ENCODE measurements around the gene TIAM1. TPM values are rescaled to one million over a fixed set of nuclear protein-coding genes. Genes with fewer than 3 reads are reported as not detected.

The TIAM1 gene
- total RNA-seq, 2 donors from 2014 or later: 4.5 to 15.2 TPM

DNA sequence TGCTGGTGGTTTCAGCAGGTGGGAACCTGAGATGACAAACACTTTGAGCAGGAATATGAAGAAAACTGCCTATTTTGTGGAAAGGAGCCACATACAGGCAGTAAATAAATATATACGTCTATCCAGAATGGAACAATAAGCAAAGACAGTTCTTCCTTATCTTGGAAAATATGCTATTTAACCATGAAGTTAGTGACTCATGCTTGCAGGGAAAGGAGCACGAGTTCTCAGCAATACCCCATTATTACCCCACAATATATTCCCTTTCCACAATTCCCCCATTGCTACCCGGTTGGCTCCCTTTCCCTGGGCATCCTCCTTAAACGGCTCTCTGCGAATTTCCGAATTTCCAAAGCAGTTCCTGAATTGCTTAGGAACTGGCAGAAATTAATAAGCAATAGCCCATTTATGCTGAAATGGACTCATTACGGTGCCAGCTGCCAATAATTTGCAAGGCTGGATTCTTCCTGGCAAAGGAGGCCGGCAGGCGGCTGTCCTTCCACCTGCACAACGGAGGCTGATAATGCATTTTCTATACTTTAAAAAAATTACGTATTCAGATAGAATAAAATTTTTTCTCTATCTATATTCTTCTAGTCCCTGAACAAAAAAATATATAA is 65.4 kb downstream of the TIAM1 start:
- H3K27ac ChIP-seq: no peak overlapping the region
- DNase-seq (ENCODE audit: low spot score): no peak
- no peaks in the 10 kb centered on the region for H3K27me3 ChIP-seq (replicated peaks; ENCODE audit: insufficient read depth)
- no peak for ATAC-seq (ENCODE audit: insufficient number of reproducible peaks, low FRiP score, low read depth)
- no peaks in the 10 kb centered on the region for H3K9me3 ChIP-seq
- TF ChIP-seq, protein P1, sequence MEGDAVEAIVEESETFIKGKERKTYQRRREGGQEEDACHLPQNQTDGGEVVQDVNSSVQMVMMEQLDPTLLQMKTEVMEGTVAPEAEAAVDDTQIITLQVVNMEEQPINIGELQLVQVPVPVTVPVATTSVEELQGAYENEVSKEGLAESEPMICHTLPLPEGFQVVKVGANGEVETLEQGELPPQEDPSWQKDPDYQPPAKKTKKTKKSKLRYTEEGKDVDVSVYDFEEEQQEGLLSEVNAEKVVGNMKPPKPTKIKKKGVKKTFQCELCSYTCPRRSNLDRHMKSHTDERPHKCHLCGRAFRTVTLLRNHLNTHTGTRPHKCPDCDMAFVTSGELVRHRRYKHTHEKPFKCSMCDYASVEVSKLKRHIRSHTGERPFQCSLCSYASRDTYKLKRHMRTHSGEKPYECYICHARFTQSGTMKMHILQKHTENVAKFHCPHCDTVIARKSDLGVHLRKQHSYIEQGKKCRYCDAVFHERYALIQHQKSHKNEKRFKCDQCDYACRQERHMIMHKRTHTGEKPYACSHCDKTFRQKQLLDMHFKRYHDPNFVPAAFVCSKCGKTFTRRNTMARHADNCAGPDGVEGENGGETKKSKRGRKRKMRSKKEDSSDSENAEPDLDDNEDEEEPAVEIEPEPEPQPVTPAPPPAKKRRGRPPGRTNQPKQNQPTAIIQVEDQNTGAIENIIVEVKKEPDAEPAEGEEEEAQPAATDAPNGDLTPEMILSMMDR (IDR thresholded peaks at IDR 0.05): no peak
- H3K4me3 ChIP-seq: no peak overlapping the region
- H3K36me3 ChIP-seq: no peaks in the 10 kb centered on the region
- H3K4me1 ChIP-seq (ENCODE audit: control insufficient read depth in 1 of 2, low read depth in 2 of 2): no peaks in the 10 kb centered on the region

DNA sequence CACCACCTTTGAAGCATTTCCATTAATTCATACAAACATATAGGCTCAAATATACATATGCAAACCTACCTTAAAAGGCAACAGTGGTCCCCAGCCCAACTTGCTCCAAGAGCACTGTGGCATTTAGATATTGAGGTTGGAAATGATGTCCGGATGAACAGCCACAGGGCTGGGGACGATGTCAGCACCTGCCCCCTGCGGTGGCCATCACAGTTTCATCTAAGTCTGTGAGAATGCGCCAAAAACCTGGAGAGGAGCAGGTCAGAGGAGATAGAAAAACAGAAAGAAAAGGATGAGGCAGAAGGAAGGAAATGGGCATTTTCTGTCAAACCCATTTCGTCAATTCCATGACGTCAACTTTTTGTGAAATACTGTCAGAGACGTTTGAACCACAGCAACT is 67.4 kb downstream of the TIAM1 start:
- Histone ChIP-seq H3K9me3 (no peaks in the 10 kb centered on the region), H3K27me3 (replicated peaks; ENCODE audit: insufficient read depth) (no peaks in the 10 kb centered on the region), H3K4me3 (no peak overlapping the region), H3K36me3 (no peaks in the 10 kb centered on the region), H3K4me1 (ENCODE audit: control insufficient read depth in 1 of 2, low read depth in 2 of 2) (no peaks in the 10 kb centered on the region), H3K27ac (no peak overlapping the region)
- ATAC-seq (ENCODE audit: insufficient number of reproducible peaks, low FRiP score, low read depth) (no peak), DNase-seq (ENCODE audit: low spot score) (no peak)
- TF ChIP-seq, protein P1 (IDR thresholded peaks at IDR 0.05): no peak

DNA sequence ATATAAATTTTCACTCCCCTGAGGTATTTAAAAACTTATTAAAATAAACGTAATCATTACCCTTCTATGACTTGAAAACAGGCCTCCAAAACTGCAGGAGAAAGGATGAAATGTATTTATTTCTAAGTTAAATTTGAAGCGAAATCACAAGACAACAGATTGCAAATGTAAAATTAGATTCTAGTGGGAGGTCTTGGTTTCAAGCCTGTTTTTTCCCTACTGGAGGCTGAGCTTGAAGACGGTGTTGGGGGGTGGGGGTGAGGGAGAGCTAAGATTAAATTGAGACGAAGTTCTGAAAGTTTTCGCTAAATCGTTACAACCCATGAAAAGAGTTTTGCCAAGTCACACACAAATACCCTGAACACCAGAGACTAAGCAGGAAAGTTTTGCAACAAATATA is 68.2 kb downstream of the TIAM1 start:
- H3K4me1 ChIP-seq (ENCODE audit: control insufficient read depth in 1 of 2, low read depth in 2 of 2): no peaks in the 10 kb centered on the region
- no peak overlapping the region for H3K4me3 ChIP-seq
- DNase-seq (ENCODE audit: low spot score) (no peak), ATAC-seq (ENCODE audit: insufficient number of reproducible peaks, low FRiP score, low read depth) (no peak)
- TF ChIP-seq, protein P1 (IDR thresholded peaks at IDR 0.05): no peak
- H3K36me3 ChIP-seq: no peaks in the 10 kb centered on the region
- no peak overlapping the region for H3K27ac ChIP-seq
- no peaks in the 10 kb centered on the region for H3K9me3 ChIP-seq
- no peaks in the 10 kb centered on the region for H3K27me3 ChIP-seq (replicated peaks; ENCODE audit: insufficient read depth)

DNA sequence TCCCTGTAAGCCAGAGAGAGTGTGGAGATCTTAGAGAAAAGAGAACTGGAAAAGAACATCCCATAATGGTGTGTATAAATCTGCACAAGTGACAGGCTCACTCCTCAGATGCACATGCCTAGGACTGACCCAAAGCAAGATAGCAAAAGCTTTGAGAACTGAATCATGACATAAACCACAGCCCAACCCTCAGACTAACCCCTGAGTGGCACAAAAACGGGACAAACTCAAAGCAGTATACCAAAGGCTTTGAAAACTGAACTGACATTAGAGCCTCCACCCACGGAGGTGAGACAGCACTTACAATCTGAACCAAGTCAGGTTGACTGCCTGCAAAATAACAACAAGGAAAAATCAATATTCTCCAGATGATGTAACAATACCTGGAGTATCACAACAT is 70.8 kb downstream of the TIAM1 start:
- H3K4me3 ChIP-seq: no peak overlapping the region
- no peaks in the 10 kb centered on the region for H3K36me3 ChIP-seq
- TF ChIP-seq, protein P1 (IDR thresholded peaks at IDR 0.05): no peak
- no peak overlapping the region for H3K27ac ChIP-seq
- DNase-seq (ENCODE audit: low spot score) (no peak), ATAC-seq (ENCODE audit: insufficient number of reproducible peaks, low FRiP score, low read depth) (no peak)
- no peaks in the 10 kb centered on the region for H3K4me1 ChIP-seq (ENCODE audit: control insufficient read depth in 1 of 2, low read depth in 2 of 2)
- H3K27me3 ChIP-seq (replicated peaks; ENCODE audit: insufficient read depth): no peaks in the 10 kb centered on the region
- no peaks in the 10 kb centered on the region for H3K9me3 ChIP-seq

DNA sequence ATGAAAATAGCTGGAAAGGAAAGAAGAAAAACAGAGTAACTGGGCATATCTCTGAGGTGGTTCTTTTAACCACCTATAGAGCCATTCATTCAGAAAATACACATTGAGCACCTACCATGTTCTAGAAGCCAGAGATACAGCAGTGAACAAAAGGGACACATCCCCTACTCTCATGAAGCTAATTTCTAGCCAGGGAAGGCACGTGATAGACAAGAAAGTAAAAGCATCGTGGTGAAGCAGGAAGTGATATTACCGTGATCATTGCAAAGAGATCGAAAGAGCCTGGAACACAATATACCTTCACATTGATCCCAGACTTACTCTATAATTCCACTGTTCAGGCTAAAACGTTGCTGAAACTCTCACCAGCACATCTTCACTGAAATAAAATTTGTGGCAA is 76.0 kb downstream of the TIAM1 start:
- Histone ChIP-seq H3K36me3 (no peaks in the 10 kb centered on the region), H3K27me3 (replicated peaks; ENCODE audit: insufficient read depth) (no peaks in the 10 kb centered on the region), H3K9me3 (no peaks in the 10 kb centered on the region), H3K4me1 (ENCODE audit: control insufficient read depth in 1 of 2, low read depth in 2 of 2) (no peaks in the 10 kb centered on the region), H3K4me3 (no peak overlapping the region), H3K27ac (no peak overlapping the region)
- DNase-seq (ENCODE audit: low spot score) (no peak), ATAC-seq (ENCODE audit: insufficient number of reproducible peaks, low FRiP score, low read depth) (no peak)
- TF ChIP-seq, protein P1 (IDR thresholded peaks at IDR 0.05): no peak

All from thoracic aorta (tissue), 2 donors.